Esophagus muscularis mucosa (tissue), 4 donors: ENCODE results near the gene SLC41A3. TPM values are rescaled to one million over a fixed set of nuclear protein-coding genes. Genes with fewer than 3 reads are reported as not detected.

Source experiments
- DNase-seq: peaks from one replicate; pipeline ENCODE4 v3.0.0-alpha.2; 2017; ENCODE audit errors: extremely low spot score
- H3K27ac ChIP-seq, 4 donors: fragments of 200-600 bp; sonication (generic); replicated peaks in 1 of 4; 1 replicate in 3 of 4; 2 replicates in 1 of 4; pipeline ENCODE4 v1.5.1; 2016 to 2019; ENCODE audit warnings: mild to moderate bottlenecking in 1 of 4
- H3K27me3 ChIP-seq, 4 donors: fragments of 200-600 bp; sonication (generic); one replicate each; pipeline versions ENCODE4 v1.5.1 to v1.6.0; 2016 to 2019
- H3K36me3 ChIP-seq, 4 donors: fragments of 200-600 bp; sonication (generic); one replicate each; pipeline ENCODE4 v1.5.1; 2016 to 2019
- H3K4me1 ChIP-seq, 4 donors: fragments of 200-600 bp; sonication (generic); one replicate each; pipeline ENCODE4 v1.5.1; 2016 to 2019
- H3K4me3 ChIP-seq, 4 donors: fragments of 200-600 bp; sonication (generic); 1 replicate in 2 of 4; 2 replicates in 2 of 4; pipeline ENCODE4 v1.5.1; 2016 to 2019; ENCODE audit warnings: mild to moderate bottlenecking in 4 of 4, moderate library complexity in 1 of 4
- H3K9me3 ChIP-seq, 4 donors: fragments of 200-600 bp; sonication (generic); 1 replicate in 3 of 4; 2 replicates in 1 of 4; pipeline ENCODE4 v1.5.1; 2016 to 2019
- CTCF ChIP-seq, 3 experiments: fragments of 200-600 bp in 2 of 3; fragments of 450-650 bp in 1 of 3; sonication (generic) in 2 of 3; IDR thresholded peaks; one replicate each; pipeline ENCODE4 v1.5.1; 2017 to 2019; ENCODE audit warnings: antibody characterized with exemption in 3 of 3, mild to moderate bottlenecking in 2 of 3, moderate library complexity in 1 of 3
- EP300 ChIP-seq: sonication (generic); formaldehyde crosslinking; IDR thresholded peaks from one replicate; pipeline ENCODE4 v1.6.1; 2017; ENCODE audit warnings: antibody characterized with exemption
- POLR2A ChIP-seq: fragments of 450-650 bp; IDR thresholded peaks from one replicate; pipeline ENCODE4 v1.6.1; 2017; ENCODE audit warnings: antibody characterized with exemption, moderate library complexity, mild to moderate bottlenecking, low read depth
- POLR2AphosphoS5 ChIP-seq, 2 donors: sonication (generic); formaldehyde crosslinking; IDR thresholded peaks; one replicate each; pipeline ENCODE4 v1.6.1; 2017; ENCODE audit warnings: antibody characterized with exemption in 2 of 2
- WGBS: methylation state at CpG from one replicate; pipeline ENCODE4 v1.1.5; 2018; 5-methylcytosine and 5-hydroxymethylcytosine counted together
- intact Hi-C: fragments of 100-400 bp; cut with DNase I; formaldehyde crosslinking; loops from one replicate; pipeline ENCODE4 v1.15.1; 2023
- total RNA-seq, 4 donors: library from RNA; depleted of rRNA; stranded (reverse); fragments of >200 nt; gene quantifications; one replicate each; pipeline versions ENCODE4 v1.1.0 to v1.2.1, GENCODE V29; 2016

The SLC41A3 gene
- total RNA-seq, 4 donors from 2014 or later = 31.6 to 68.1 (median 38.9) TPM

- no peak overlapping the region for H3K27ac ChIP-seq
- peaks cover 0 to 8% (median 5%) of the 10 kb centered on the region in 4 donors for H3K9me3 ChIP-seq
- no peaks in the 10 kb centered on the region for H3K27me3 ChIP-seq
- no peak overlapping the region for H3K4me3 ChIP-seq
- DNase-seq = peak; percentile 75
- WGBS = 94% methylated on average over 9 of the region's 9 CpGs
- no peak for TF ChIP-seq POLR2AphosphoS5 (IDR thresholded peaks at IDR 0.05)
- no peak for TF ChIP-seq CTCF (IDR thresholded peaks at IDR 0.05)
- no peak for TF ChIP-seq EP300
- no peak for TF ChIP-seq POLR2A
- peaks cover 8 to 84% (median 50%) of the 10 kb centered on the region in 4 donors for H3K36me3 ChIP-seq
- intact Hi-C loops = no loop called here
- H3K4me1 ChIP-seq = no peaks in the 10 kb centered on the region
Observed at GRCh38 chr3:126024049-126024854, 59.7 kb downstream of the SLC41A3 start.

GRCh38 chr3:126023390-126023789 is 60.5 kb downstream of the SLC41A3 start:
- Histone ChIP-seq H3K36me3 (peaks cover 8 to 77% (median 46%) of the 10 kb centered on the region in 4 donors), H3K27ac (no peak overlapping the region), H3K4me1 (no peaks in the 10 kb centered on the region), H3K9me3 (peaks cover 0 to 6% (median 4%) of the 10 kb centered on the region in 4 donors), H3K27me3 (no peaks in the 10 kb centered on the region), H3K4me3 (no peak overlapping the region)
- intact Hi-C loops = no loop called here
- 20% methylated on average over 1 of the region's 10 CpGs for WGBS
- TF ChIP-seq CTCF (IDR thresholded peaks at IDR 0.05) (no peak), POLR2AphosphoS5 (IDR thresholded peaks at IDR 0.05) (no peak), EP300 (no peak), POLR2A (no peak)
- DNase-seq = no peak

- H3K27me3 ChIP-seq = no peaks in the 10 kb centered on the region
- TF ChIP-seq CTCF (IDR thresholded peaks at IDR 0.05) (no peak), POLR2AphosphoS5 (IDR thresholded peaks at IDR 0.05) (no peak)
- intact Hi-C loops = no loop called here
- peaks cover 8 to 71% (median 43%) of the 10 kb centered on the region in 4 donors for H3K36me3 ChIP-seq
- peaks cover 0 to 3% (median 0%) of the 10 kb centered on the region in 4 donors for H3K4me1 ChIP-seq
- no peak overlapping the region for H3K4me3 ChIP-seq
- H3K27ac ChIP-seq = no peak overlapping the region
- peak; percentile 80 for DNase-seq
- peaks cover 0 to under 1% (median 0%) of the 10 kb centered on the region in 4 donors for H3K9me3 ChIP-seq
- WGBS = 94% methylated on average over 6 of the region's 10 CpGs
Observed at GRCh38 chr3:126022741-126023359, 61.1 kb downstream of the SLC41A3 start.

- TF ChIP-seq POLR2A (no peak), EP300 (no peak), POLR2AphosphoS5 (IDR thresholded peaks at IDR 0.05) (no peak), CTCF (IDR thresholded peaks at IDR 0.05) (no peak)
- H3K36me3 ChIP-seq = peaks cover 8 to 73% (median 44%) of the 10 kb centered on the region in 4 donors
Observed at GRCh38 chr3:126021702-126022101, 62.2 kb downstream of the SLC41A3 start.

More at GRCh38 chr3:126021702-126022101, 62.2 kb downstream of the SLC41A3 start:
- Histone ChIP-seq H3K4me3 (no peak overlapping the region), H3K4me1 (peaks cover 0 to 4% (median 0%) of the 10 kb centered on the region in 4 donors), H3K27me3 (no peaks in the 10 kb centered on the region), H3K27ac (no peak overlapping the region), H3K9me3 (no peaks in the 10 kb centered on the region)
- 90% methylated on average over 1 of the region's 1 CpG for WGBS
- intact Hi-C loops = no loop called here
- DNase-seq = peak; percentile 70
